HG03575 (cell line): ENCODE measurements around the gene ATP13A4.

Source experiments
- ATAC-seq: cut with Tn5 transposase; IDR thresholded peaks from one replicate; pipeline ENCODE4 v1.9.1; 2021; ENCODE audit not compliant: unreplicated experiment, insufficient number of reproducible peaks, low FRiP score; ENCODE audit errors: extremely low read depth

The ATP13A4 gene

DNA sequence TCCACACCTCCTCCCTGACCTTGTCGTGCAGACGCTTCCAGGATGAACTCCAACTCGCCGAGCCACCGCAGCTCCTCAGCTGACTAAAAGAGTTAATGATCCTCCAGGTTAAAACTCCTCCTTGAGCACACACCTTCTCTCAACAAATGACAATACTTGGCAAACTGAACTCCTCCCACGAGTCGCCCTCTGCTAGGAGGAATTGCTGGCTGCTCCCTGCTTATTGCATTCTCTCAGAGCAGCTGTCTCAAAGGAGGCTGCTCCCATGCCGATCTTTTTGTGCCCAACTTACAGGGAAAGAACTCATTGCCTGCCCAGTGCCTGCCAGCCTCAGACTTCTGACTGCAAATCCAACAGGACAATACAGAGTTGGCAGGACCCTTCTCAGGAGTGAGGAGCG, at the start of gene ATP13A4:
Gene ATP13A4, minus strand, starts transcription at position 85 of the 400 bp plus-strand sequence. CDS start 96 bp downstream, outside the sequence.
- no peak for ATAC-seq

DNA sequence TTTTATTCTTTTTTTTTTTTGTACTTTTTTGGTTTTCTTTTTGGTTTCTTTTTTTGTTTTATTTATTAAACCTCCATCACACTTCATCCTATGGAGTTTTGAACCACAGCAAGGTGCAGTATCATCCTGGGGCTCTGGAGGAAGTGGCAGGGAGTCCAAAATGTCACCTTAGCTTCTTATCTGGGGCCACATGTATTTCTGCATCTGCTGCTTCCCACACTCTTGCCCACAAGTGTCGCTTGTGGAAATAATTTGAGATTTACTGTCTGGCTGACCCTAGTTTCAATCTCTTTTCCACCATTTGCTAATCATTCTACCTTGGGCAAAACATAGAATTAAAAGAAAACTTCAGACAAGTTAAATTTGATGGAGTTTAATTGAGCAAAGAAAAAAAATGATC, 44.7 kb upstream of the ATP13A4 start:
- no peak for ATAC-seq

DNA sequence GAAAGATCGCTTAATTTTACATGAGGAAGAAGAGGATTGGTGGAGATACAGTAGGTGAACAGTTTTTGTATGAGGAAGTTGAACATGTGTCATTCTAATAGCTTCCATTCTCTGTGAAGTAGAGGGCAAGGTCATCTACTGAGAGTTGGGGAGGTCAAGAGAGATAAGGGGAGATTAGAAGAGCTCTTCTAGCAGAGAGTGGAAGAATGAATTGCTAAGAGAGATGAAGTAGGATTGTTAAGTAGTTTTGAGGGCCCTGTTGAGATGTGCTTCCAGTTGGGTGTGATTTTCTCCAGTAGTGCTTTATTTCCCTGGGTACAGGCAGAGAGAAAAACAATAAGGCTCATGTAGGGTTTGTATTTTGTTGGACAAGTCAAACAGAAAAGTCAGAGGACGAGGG, 43.5 kb upstream of the ATP13A4 start:
- ATAC-seq: no peak

DNA sequence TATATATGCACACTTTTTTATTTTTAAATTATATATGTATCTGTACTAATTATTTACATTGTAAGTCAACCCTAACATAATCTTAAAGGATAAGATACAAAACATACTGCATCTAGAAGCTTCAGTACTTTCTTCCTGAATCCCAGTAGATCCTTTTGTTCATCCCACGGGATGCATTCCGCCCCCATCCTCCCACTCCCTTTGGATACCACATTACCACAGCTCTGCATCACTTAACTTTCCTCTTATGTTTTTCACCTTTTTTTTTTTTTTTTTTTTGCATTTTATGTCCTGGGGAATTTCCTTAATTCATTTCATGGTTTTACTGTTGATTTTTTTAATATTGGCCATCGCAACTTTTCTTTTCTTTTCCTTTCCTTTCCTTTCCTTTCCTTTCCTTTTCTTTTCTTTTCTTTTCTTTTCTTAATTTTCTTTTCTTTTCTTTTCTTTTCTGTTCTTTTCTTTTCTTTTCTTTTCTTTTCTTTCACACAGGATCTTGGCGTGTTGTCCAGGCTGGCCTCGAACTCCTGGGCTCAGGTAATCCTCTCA, 41.3 kb upstream of the ATP13A4 start:
- no peak for ATAC-seq

DNA sequence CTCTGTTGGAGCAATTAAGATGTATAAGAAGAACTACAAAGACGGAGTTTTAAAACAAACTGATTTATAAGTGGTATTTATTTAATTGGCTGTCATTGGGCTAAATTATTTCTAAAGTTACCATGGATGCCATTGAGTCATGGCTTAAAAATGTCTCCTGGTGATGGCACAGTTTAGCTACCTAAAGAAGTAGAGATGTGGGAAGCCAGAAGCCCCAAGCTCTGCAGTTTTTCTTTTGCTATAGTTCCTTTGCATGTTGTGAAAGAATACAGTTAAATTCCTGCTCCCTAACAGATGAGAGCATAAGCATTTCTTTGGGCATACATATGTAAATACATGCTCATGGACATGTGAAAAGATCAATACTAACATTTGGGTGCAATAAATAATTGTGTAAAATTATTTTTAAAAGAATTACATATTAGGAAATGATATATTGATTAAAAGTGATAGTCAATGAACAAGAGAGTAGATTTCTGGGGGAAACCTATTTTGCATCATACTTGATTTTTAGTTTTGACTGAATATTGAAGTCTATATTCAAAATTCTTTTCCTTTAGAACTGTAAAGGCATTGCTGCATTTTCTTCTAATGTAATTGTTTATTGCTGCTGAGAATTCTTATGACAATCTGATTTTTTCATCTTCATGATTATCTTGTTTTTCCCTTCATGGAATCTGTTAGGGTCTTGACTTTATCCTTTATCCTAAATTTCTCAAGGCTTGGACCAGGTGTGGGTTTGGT, 40.4 kb upstream of the ATP13A4 start:
- no peak for ATAC-seq

- peak; percentile 7 for ATAC-seq
These were observed 39.0 kb upstream of the ATP13A4 start for GRCh38 chr3:193593668-193594030.

GRCh38 chr3:193592841-193593667, 38.4 kb upstream of the ATP13A4 start, which contains the start of gene OPA1:
OPA1 (plus strand) TSS chr3:193593208; CDS start chr3:193593378, 170 bp downstream.
- peak; percentile 88 for ATAC-seq

DNA sequence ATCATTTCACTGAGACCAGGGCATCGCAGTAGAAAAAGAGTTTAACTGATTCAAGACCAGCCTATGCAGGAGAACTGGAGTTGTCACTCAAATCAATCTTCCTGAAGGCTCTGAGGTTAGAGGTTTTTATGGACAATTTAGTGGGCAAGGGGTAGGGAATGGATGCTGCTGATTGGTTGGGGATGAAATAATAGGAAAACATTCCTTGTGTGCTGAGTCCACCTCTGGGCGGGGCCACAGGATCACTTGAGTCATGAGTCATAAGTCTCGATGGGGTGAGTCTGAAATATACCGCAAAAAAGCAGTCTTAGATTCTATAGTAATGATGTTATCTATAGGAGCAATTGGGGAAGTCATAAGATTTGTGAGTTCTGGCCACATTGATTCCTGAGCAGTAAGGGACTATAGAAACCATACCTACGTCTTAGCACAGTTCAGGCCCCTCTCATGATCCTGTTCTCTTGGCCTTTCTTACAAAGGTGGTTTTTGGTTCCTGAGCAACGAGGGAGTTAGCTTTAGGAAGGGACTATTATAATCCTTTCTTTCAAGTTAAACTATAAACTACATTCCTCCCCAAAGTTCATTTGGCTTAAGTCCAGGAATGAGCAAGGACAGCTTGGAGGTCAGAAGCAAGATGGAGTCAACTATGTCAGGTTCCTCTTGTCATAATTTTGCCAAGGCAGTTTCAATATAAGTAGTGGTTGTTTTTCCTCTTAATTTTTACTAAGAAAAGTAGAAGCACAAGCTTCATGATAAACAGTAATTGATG, 35.6 kb upstream of the ATP13A4 start:
- no peak for ATAC-seq

DNA sequence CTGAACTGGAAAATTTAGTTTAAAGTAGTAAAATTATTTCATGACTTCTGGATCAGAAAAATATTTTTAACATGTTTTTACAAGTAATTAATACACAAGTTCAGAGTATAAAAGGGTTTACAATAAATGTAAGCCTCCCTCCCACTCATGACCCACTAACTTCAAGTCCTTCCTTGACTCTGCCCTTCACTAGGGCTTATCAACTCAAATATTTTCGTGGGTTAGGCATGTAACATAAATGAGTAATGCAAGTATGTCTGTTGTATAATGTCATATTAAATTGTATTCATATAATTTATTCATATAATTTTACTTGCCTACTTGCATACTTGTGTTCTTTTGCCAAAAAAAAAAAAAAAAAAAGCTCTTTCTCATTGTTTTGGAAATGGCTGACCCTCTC, 34.9 kb upstream of the ATP13A4 start:
- ATAC-seq: no peak

DNA sequence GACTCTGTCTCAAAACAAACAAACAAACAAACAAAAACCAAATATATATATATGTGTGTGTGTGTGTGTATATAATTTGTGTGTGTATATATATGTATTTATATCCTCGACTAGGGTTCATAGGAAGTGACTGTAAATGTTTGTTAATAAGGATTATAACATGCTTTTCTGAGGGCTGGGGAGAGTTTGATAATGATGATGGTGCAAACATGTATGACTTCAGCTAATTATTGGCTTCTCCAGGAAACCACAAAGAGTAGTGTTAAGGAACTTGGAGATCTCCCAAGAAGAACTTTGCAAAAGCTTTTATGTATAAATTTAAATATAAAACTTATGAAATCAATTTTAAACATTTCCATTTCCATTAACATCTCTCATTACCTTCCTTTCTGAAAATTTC, 34.4 kb upstream of the ATP13A4 start:
- ATAC-seq: no peak

DNA sequence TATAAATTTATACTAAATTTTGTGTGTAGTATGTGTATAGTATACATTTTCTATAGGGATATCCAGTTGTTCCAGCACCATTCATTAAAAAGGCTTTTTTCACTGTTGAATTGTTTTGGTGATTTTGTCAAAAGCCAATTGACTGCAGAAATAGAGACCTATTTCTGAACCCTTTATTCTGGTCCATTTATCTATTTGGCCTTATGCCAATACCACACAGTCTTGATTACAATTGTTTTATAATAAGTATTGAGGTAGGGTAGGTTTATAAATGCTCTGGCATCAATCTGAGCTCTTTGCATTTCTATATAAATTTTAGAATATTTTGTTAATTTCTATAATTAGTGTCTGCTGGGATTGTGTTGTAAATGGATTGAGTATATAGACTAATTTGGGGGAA, 31.8 kb upstream of the ATP13A4 start:
- no peak for ATAC-seq

DNA sequence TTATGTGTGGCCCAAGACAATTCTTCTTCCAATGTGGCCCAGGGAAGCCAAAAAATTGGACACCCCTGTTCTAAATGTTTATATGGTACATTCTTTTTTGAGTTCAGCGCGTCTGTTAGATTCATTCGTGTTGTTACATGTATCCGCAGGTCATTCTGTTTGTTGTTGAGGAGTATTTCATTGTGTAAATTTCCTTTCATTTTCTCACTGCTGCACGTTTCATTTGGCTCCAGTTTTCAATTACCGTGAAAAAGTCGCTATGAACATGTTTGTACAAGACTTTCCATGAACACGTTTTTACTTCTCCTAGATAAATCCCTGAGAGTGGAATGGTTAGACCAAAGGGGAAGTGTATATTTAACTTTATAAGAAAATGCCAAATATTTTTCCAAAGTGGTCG, 30.8 kb upstream of the ATP13A4 start:
- no peak for ATAC-seq

GRCh38 chr3:193574488-193575070, 19.9 kb upstream of the ATP13A4 start:
- ATAC-seq: no peak

DNA sequence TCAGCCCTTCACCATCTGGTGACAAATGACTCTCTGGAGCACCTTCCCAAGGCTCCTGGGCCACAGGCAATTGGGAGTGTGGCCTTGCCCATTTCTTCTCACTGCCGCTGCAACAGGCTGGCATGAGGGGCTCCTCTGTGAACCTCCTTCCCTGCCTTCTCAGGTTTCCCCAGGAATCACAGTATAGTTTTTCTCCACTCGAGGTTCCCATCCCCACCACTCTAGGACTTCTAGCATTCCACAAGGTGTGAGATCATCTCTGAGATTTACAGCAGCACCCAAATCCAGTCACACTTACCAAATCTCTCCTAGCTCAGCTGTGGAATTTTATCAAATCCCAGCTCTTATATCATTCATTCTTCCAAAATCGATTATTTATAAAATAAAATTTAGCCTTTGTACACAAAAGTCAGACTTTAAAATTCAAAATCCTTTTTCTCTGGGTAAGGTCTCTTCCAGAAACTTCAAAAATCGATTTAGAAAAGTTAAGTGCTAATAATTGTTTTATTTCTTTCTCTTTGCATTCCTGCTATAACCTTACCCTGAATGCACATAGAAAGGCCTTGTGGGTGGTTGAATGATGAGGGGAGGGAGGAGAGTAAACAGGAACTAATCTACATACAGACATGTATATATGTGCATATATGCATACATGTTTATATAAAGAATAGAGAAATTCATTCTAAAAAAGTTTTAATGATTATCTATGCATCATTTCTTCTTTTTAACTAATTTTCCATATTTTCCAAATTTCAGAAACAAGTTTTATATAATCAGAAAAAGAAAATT, 18.9 kb upstream of the ATP13A4 start:
- no peak for ATAC-seq

DNA sequence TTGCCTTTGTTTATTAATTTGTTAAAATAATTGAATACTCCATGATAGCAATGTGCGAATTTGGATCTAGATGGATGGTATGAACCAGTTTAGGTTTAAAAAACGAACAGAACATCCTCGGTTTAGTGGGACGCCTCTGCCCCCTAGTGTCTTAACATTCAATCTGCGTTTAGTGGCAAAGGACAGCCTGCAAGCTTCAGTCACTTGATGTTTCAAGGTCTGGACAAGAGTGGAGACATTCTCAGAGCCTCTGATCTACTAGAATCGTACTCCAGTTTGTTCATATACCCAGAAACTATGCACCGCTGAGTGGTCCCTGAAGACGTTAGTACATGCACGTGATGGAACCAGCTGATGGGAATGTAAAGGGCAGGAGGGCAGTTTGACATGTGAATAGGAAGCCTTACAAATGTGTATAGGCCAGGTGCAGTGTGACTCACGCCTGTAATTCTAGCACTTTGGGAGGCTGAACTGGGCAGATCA, 17.8 kb upstream of the ATP13A4 start:
- ATAC-seq: no peak

- no peak for ATAC-seq
These were observed 14.4 kb upstream of the ATP13A4 start for GRCh38 chr3:193569119-193569518.

GRCh38 chr3:193564012-193564411, 9.3 kb upstream of the ATP13A4 start:
- no peak for ATAC-seq

DNA sequence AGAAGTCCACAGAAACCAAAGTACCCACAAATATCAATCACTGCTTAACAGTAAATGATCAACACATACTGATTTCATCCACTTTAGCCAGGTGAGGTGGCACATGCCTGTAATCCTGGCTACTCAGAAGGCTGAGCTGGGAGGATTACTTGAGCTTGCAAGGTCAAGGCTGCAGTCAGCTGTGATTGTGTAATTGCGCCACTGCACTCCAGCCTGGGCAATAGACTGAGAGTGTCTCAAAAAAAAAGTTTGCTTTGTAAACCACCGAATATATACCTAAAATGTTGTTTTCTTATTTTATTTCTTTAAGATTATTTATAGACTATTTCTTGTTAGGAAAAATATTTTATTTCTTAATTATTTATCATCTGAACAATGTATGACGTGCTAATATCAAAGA, 8.7 kb upstream of the ATP13A4 start:
- no peak for ATAC-seq
